Midbrain (tissue), 1 donor: Measurements from ENCODE around the gene TRABD.
"Not testable (repeated sequence)": the region's sequence is repeated elsewhere in the genome, so short reads cannot be mapped to it uniquely, and the experiment has no call there.

Experiments used
- DNase-seq: peaks from one replicate; lab custom pipeline; 2025; lab: John Stamatoyannopoulos, UW

TRABD gene

GRCh38 chr22:50185375-50186087, at the start of gene TRABD:
Gene TRABD (plus strand): TSS chr22:50185913. CDS start chr22:50193061, 7,148 bp downstream.
- DNase-seq = peak; percentile 91

GRCh38 chr22:50136581-50137015, 49.1 kb upstream of the TRABD start:
- DNase-seq = no peak

GRCh38 chr22:50137277-50137676, 48.4 kb upstream of the TRABD start:
- DNase-seq = not testable (repeated sequence)

- no peak for DNase-seq
Measured at GRCh38 chr22:50138041-50138440, 47.7 kb upstream of the TRABD start.

- no peak for DNase-seq
Measured at GRCh38 chr22:50138988-50139387, 46.7 kb upstream of the TRABD start.

GRCh38 chr22:50139843-50140415, 45.8 kb upstream of the TRABD start:
- DNase-seq = no peak

- DNase-seq = no peak
Measured at GRCh38 chr22:50140615-50141014, 45.1 kb upstream of the TRABD start.

- no peak for DNase-seq
Measured at GRCh38 chr22:50141462-50141861, 44.3 kb upstream of the TRABD start.

GRCh38 chr22:50141891-50142363, 43.8 kb upstream of the TRABD start:
- DNase-seq = no peak

GRCh38 chr22:50143096-50143495, 42.6 kb upstream of the TRABD start:
- DNase-seq = no peak

- no peak for DNase-seq
Measured at GRCh38 chr22:50144005-50144614, 41.6 kb upstream of the TRABD start.

- no peak for DNase-seq
Measured at GRCh38 chr22:50145721-50146438, 39.8 kb upstream of the TRABD start.

- peak; percentile 85 for DNase-seq
Measured at GRCh38 chr22:50146439-50147238, 39.1 kb upstream of the TRABD start.

GRCh38 chr22:50147258-50148165, 38.2 kb upstream of the TRABD start:
- not testable (repeated sequence) for DNase-seq

GRCh38 chr22:50148166-50148500, 37.6 kb upstream of the TRABD start:
- DNase-seq = no peak

- no peak for DNase-seq
Measured at GRCh38 chr22:50148991-50149721, 36.6 kb upstream of the TRABD start.

- DNase-seq = no peak
Measured at GRCh38 chr22:50150161-50151129, 35.3 kb upstream of the TRABD start.
